Skeletal muscle cell (primary cell): Measurements from ENCODE around the gene TRPC4AP.
"Not testable (repeated sequence)": the region's sequence is repeated elsewhere in the genome, so short reads cannot be mapped to it uniquely, and the experiment has no call there.

Source experiments
- DNase-seq: peaks from one replicate; pipeline ENCODE4 v3.0.0-alpha.2; 2010; ENCODE audit warnings: low read depth
- H3K4me3 ChIP-seq: 2 replicates; pipeline ENCODE4 v1.5.1; 2011; ENCODE audit warnings: low read depth, mild to moderate bottlenecking, control low read depth, low read length, moderate library complexity

TRPC4AP gene, protein sequence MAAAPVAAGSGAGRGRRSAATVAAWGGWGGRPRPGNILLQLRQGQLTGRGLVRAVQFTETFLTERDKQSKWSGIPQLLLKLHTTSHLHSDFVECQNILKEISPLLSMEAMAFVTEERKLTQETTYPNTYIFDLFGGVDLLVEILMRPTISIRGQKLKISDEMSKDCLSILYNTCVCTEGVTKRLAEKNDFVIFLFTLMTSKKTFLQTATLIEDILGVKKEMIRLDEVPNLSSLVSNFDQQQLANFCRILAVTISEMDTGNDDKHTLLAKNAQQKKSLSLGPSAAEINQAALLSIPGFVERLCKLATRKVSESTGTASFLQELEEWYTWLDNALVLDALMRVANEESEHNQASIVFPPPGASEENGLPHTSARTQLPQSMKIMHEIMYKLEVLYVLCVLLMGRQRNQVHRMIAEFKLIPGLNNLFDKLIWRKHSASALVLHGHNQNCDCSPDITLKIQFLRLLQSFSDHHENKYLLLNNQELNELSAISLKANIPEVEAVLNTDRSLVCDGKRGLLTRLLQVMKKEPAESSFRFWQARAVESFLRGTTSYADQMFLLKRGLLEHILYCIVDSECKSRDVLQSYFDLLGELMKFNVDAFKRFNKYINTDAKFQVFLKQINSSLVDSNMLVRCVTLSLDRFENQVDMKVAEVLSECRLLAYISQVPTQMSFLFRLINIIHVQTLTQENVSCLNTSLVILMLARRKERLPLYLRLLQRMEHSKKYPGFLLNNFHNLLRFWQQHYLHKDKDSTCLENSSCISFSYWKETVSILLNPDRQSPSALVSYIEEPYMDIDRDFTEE

DNA sequence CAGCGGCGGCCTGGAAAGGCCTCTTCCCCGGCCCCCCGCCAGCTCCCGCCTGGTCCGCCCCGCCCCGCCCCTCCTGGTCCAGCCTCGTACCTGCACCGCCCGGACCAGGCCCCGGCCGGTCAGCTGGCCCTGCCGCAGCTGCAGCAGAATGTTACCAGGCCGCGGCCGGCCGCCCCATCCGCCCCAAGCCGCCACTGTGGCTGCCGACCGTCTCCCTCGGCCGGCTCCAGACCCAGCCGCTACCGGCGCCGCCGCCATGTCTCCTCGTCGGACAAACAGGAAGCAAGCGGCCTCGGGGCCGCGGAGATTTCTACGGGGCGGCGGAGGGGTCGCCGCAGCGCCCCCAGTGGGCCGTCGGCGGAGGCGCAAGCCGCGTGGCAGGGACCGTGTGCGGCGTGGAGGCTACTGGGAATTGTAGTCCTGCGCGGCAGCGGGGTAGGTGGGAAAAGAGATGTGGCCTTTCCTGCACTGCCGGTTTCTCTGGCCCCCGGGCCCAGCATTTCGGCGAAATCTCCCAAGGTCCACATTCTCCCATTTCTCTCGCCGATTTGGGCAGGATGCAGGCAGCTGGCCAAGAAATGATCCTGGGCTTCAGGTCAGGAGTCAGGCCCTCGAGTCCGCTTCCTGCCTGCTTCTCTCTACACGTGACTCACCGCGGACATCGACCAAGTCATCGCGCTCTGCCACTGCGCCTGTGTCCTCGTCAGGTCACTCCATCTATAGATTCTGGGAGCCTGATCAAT lies at the start of gene TRPC4AP:
TRPC4AP (minus strand) TSS at position 284 of the 743 bp plus-strand sequence; CDS start at position 258, 26 bp downstream.
- peak within 1 kb of the TSS; percentile 90 for H3K4me3 ChIP-seq
- DNase-seq = peak; percentile 52

GRCh38 chr20:35135867-35136586 lies 43.4 kb upstream of the TRPC4AP start:
- H3K4me3 ChIP-seq = no peak overlapping the region
- DNase-seq = no peak

- no peak overlapping the region for H3K4me3 ChIP-seq
- no peak for DNase-seq
These were observed 42.3 kb upstream of the TRPC4AP start for GRCh38 chr20:35134880-35135279.

DNA sequence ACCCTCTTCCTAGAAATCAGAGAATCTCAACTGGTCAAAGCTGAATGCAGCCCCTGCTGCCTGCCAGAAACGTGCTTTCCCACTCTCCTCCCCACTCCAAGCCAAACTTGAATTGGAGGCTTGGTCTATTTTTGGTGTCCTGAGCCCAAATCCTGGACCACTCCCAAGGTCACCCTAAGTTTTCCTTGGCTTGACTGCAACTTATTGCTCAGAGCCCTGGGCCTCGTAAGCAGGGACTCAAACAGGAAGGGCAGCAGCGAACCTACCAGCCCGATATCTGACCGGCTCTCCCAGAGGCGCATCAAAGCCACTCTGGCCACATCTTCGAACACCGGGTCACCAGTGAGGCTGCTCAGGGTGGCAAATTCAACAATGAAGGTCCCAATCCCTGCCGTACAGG lies 41.9 kb upstream of the TRPC4AP start:
- H3K4me3 ChIP-seq = no peak overlapping the region
- DNase-seq = no peak

- no peak overlapping the region for H3K4me3 ChIP-seq
- DNase-seq = no peak
These were observed 41.1 kb upstream of the TRPC4AP start for GRCh38 chr20:35133735-35134134.

DNA sequence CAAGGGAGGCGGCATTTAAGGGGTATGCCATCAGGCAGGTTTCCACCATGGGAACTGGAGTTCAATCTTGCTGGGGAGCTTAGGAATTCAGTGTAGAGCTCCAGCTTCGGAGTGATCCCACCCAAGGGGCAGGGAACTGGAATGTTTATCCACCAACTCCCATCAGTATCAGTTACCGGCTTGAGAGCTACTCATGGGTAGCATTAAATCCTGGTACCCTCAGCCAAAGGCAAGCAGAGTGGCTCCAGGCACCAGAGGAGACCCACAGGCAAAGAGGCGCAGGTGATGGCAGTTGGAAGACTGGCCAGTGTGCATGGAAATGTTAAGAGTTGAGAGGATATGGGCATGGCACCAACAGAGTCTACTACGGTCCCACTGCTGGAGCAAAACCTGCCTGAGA lies 40.4 kb upstream of the TRPC4AP start:
- H3K4me3 ChIP-seq = no peak overlapping the region
- DNase-seq = no peak

GRCh38 chr20:35131934-35132333 lies 39.3 kb upstream of the TRPC4AP start:
- DNase-seq = no peak
- no peak overlapping the region for H3K4me3 ChIP-seq

- H3K4me3 ChIP-seq = no peak overlapping the region
- no peak for DNase-seq
These were observed 37.1 kb upstream of the TRPC4AP start for GRCh38 chr20:35129647-35130069.

DNA sequence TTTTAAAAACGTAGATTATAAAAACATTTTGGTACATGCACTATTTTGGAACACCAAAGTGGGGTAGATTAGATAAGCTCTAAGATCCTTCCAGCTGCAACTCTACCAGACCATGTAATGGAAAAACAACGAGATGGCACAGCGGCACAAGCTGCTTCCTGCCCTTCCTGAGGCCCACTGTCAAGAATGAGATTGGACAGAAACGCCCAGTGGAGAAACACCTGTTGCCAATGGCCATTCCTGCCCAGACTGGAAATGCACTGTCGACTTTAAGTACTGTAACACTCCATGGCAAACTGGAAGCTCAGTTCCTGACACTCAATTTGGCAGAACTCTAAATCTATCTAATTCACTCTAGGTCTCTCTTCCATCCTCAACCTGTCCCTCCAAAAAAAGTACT lies 33.1 kb upstream of the TRPC4AP start:
- H3K4me3 ChIP-seq = no peak overlapping the region
- DNase-seq = no peak

DNA sequence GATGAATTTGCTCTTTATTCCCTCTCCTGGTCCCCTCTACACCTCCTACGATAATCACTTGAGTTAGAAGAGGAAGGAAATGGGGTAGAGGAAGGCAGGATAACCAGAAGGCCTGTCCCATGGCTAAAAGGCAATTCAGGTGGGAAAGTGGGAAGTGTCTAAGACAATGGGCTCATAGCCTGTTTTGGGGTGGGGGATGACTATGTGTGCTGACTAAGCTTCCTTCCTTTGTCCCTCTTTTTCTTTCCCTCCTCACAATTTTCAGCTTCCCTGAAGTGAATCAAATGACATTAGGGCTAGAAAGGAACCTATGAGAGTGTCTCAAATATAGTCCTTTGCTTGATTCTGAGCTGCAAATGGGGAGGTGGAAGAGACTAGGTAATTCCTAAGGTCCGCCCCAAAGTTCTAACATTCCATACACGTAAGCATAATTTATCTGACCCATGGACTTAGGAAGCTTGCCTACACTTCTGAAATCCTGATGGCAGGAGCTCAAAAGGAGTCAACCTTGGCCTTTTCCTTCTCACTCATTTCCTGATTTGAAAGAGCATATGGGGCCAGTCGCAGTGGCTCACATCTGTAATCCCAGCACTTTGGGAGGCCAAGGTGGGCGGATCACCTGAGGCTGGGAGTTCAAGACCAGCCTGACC lies 30.3 kb upstream of the TRPC4AP start:
- no peak for DNase-seq

GRCh38 chr20:35121186-35121585 lies 28.6 kb upstream of the TRPC4AP start:
- DNase-seq = no peak
- no peak overlapping the region for H3K4me3 ChIP-seq

More for the DNA sequence above, 30.3 kb upstream of the TRPC4AP start:
- no peak overlapping the region for H3K4me3 ChIP-seq

DNA sequence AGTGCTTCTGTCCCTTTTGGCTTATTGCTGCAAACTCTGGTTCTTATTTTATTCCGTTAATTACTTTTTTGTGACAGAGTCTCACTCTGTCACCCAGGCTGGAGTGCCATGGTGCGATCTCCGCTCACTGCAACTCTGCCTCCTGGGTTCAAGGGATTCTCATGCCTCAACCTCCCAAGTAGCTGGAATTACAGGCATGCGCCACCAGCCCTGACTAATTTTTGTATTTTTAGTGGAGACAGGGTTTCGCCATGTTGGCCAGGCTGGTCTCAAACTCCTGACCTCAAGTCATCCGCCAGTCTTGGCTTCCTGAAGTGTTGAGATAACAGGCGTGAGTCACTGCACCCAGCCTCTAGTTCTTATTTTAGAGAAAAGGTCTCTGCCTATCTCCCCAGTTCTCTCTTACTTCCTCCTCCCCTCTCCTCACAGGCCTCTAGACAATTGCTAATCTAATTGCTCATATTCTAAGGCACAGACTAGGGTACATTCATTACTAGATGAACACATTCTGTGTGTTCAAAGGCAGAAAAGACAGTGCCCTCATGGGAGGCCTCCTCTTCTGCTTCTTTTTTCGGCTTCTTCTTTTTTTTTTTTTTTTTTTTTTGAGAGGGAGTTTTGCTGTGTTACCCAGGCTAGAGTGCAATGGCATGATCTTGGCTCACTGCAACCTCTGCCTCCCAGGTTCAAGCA lies 27.6 kb upstream of the TRPC4AP start:
- DNase-seq = no peak
- no peak overlapping the region for H3K4me3 ChIP-seq

GRCh38 chr20:35117629-35118028 lies 25.0 kb upstream of the TRPC4AP start:
- DNase-seq = no peak
- no peak overlapping the region for H3K4me3 ChIP-seq

DNA sequence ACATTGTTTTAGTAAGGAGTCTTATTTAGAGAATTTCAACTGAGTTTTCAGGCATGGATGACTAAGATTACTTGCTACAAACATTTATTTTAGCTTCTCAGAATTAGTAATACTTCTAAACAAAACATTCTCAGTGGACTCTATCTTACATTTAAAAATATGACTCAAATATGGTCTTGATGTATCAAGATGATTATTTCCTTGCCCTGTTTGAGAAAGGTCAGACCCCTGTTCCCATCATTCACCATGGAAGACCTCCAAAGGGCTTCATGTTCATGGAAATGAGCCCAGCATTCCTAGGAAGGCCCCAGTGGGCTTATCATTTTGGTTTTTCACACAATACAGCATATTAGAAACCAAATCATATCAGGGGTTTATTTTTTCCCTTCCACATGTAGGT lies 24.6 kb upstream of the TRPC4AP start:
- H3K4me3 ChIP-seq = no peak overlapping the region
- no peak for DNase-seq

DNA sequence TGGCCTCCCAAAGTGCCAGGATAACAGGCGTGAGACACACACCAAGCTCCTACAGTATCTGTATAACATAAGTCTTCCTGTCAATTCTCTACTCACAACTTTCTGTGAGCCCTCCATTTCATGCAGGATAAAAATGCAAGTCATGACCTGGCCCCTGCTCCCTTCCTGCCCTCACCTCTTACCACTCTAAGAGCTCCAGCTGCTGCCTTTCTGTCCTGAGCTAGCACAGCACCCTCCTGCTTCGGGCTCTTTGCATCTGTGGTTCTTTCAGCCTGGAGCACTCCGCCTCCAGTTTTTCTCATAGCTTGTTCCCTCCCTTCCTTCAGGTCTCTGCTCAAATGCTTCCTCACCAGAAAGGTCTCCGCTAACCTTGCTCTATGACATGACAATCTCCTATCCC lies 23.7 kb upstream of the TRPC4AP start:
- no peak for DNase-seq
- H3K4me3 ChIP-seq = no peak overlapping the region

- DNase-seq = no peak
- no peak overlapping the region for H3K4me3 ChIP-seq
These were observed 23.0 kb upstream of the TRPC4AP start for GRCh38 chr20:35115606-35116005.

DNA sequence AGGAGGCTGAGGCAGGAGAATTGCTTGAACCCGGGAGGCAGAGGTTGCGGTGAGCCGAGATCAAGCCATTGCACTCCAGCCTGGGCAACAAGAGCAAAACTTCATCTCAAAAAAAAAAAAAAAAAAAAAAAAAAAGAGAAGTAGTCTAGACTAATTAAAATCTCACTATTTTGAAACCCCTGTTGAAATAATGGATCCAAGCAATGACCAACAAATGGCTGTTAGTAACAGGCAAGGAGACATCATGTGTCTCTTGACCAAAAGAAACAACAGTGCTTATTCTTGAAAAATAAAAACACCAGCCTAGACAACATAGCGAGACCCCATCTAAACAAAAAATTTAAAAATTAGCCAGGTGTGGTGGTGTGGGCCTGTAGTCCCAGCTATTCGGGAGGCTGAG lies 19.7 kb upstream of the TRPC4AP start:
- H3K4me3 ChIP-seq, DNase-seq: not testable (repeated sequence)

DNA sequence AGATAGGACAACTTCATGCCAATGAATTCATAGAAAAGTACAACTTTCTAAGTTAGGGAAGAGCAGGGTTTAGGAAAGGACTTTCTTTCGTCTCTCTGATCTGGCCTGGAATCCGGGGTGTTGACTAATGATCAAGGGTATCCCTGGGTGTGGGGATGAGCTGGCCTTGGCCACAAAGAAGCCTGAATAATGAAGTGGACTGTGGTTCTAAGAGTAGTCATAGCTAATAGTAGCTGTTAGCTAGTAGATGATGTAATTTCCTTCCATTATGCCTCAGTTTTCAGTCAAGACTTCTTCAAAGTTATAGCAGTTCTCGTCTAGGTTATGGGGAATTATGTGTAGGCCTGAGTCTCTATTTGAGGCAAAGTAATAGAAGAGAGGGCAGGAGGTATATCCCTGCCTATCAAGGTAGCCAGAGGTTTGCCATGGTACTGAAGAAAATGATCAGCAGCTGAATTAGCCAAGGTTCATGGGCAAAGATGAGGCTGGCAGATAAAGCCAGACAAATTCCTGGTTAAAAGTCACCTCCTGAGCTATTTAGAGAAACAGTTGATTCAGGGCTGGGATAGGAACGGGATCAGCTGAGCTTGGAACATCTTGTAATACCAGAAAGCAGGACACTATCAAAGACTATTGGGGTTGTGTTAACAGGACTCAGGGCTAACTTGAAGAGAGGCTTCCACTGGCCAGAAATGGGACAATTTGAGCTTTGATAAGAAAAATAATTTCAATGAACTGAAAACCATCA lies 18.7 kb upstream of the TRPC4AP start:
- no peak overlapping the region for H3K4me3 ChIP-seq
- peak; percentile 53 for DNase-seq
